ENCODE data around the gene VN1R4. TPM values are rescaled to one million over a fixed set of nuclear protein-coding genes. Genes with fewer than 3 reads are reported as not detected.

The VN1R4 gene
- polyA plus RNA-seq, 1 donor: not detected

Other genes starting within 250 kb of the VN1R4 start
- not detected for gene ERVV-2, start 223.0 kb downstream of the VN1R4 start, polyA plus RNA-seq (ENCODE audit: insufficient read length)
- 19.4 TPM for gene ZNF160, start 164.3 kb downstream of the VN1R4 start, polyA plus RNA-seq (ENCODE audit: insufficient read length)
- 10.4 TPM for gene ZNF415, start 134.8 kb downstream of the VN1R4 start, polyA plus RNA-seq (ENCODE audit: insufficient read length)
- 6.9 TPM for gene ZNF347, start 108.7 kb downstream of the VN1R4 start, polyA plus RNA-seq (ENCODE audit: insufficient read length)
- gene ZNF665, start 74.4 kb downstream of the VN1R4 start, polyA plus RNA-seq (ENCODE audit: insufficient read length): 3.9 TPM
- gene ZNF677, start 12.8 kb downstream of the VN1R4 start, polyA plus RNA-seq (ENCODE audit: insufficient read length): 26.4 TPM
- not detected for gene VN1R2, start 9.4 kb downstream of the VN1R4 start, polyA plus RNA-seq (ENCODE audit: insufficient read length)
- gene ZNF845, start 66.0 kb upstream of the VN1R4 start, polyA plus RNA-seq (ENCODE audit: insufficient read length): 5.1 TPM
- gene ZNF525, start 98.0 kb upstream of the VN1R4 start, polyA plus RNA-seq (ENCODE audit: insufficient read length): 5.8 TPM
- gene ZNF765, start 127.4 kb upstream of the VN1R4 start, polyA plus RNA-seq (ENCODE audit: insufficient read length): 10.4 TPM
- gene ZNF761, start 164.3 kb upstream of the VN1R4 start, polyA plus RNA-seq (ENCODE audit: insufficient read length): 9.5 TPM
- gene ZNF813, start 200.0 kb upstream of the VN1R4 start, polyA plus RNA-seq (ENCODE audit: insufficient read length): 3.0 TPM

Data from forelimb muscle (tissue), 1 donor.